HFF-Myc (cell line): Measurements from ENCODE around the gene CACNG3.
"Not testable (repeated sequence)": the region's sequence is repeated elsewhere in the genome, so short reads cannot be mapped to it uniquely, and the experiment has no call there.

Experiments
- DNase-seq: peaks from one replicate; pipeline ENCODE4 v3.0.0-alpha.2; 2011; ENCODE audit warnings: low read depth; ENCODE audit errors: extremely low read depth
- H3K4me3 ChIP-seq: replicated peaks from 2 replicates; pipeline ENCODE4 v1.5.1; 2011; ENCODE audit warnings: low read depth, mild to moderate bottlenecking, control low read depth, low read length
- TF ChIP-seq, protein P1 (sequence below): IDR thresholded peaks from 2 replicates; pipeline ENCODE4 v1.5.1; 2012; ENCODE audit warnings: mild to moderate bottlenecking, low read depth, low read length, control low read depth; ENCODE audit errors: missing control alignments

The CACNG3 gene

DNA sequence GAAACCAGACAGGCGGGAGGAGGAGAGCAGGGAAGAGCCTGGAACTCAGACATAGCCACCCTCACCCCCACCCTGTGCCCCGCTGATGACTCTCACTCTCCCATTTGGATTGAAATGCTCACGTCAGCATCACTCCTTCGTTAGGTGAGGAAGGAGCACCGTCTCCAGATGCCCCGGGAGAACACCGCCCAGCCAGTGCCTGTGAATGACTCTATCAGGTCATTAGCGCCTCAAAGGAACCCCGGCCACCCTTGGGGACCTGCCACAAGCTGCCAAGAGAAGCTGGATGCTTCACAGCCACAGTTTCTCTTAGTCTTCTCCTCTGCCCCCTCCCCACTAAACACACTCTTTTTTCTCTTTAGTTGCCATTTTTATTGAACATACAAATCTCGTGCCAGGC lies 66.0 kb downstream of the CACNG3 start:
- DNase-seq: no peak
- no peak overlapping the region for H3K4me3 ChIP-seq
- TF ChIP-seq, protein P1, sequence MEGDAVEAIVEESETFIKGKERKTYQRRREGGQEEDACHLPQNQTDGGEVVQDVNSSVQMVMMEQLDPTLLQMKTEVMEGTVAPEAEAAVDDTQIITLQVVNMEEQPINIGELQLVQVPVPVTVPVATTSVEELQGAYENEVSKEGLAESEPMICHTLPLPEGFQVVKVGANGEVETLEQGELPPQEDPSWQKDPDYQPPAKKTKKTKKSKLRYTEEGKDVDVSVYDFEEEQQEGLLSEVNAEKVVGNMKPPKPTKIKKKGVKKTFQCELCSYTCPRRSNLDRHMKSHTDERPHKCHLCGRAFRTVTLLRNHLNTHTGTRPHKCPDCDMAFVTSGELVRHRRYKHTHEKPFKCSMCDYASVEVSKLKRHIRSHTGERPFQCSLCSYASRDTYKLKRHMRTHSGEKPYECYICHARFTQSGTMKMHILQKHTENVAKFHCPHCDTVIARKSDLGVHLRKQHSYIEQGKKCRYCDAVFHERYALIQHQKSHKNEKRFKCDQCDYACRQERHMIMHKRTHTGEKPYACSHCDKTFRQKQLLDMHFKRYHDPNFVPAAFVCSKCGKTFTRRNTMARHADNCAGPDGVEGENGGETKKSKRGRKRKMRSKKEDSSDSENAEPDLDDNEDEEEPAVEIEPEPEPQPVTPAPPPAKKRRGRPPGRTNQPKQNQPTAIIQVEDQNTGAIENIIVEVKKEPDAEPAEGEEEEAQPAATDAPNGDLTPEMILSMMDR: no peak

DNA sequence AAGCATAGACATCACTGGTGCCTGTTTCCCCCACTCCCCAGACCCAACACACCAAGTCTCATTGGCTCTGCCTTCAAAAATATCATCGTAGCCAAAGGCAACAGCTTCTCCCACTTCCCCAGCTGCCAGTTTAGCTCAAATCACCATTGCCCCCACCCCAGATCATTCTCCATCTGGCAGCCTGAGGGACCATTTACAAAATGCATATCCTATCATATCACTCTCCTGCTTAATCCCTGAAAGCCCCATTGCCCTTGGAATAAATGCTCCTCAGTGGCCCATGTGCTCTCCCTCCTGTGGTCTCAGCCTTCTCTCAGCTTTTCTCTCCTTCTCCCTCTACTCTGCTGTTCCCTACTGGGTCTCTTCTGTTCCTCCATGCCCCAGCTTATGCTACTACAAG lies 68.3 kb downstream of the CACNG3 start:
- H3K4me3 ChIP-seq: no peak overlapping the region
- TF ChIP-seq, protein P1: no peak
- no peak for DNase-seq

DNA sequence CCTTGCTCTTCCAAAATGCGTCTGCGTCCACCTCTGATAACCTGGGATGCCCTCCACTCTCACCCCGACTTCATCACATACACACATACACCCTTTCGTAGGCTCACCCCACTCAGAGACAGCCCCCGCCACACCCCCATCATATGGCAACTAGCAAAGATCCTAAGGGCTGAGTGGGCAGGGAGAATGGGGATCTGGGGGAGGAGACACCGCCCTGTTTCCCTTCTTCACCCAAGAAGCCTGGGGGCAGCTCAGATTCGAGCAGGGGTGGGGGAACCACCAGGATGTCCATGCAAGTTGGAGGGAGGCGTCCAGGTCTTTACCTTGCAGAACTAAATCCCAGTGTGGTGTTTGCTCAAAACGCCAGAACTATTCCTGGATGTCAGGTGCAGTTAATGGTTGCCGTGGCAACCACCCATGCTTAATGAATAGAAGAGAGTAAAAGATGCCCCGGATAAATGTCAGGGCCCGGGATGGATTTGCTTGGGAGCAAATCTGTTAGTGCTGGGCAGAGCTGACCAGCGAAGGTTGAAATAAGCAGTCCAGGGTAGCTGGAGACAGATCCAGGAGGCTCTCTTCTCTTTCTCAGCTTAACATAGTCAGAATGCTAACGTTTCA lies 72.8 kb downstream of the CACNG3 start:
- no peak overlapping the region for H3K4me3 ChIP-seq
- DNase-seq: no peak
- TF ChIP-seq, protein P1: no peak

DNA sequence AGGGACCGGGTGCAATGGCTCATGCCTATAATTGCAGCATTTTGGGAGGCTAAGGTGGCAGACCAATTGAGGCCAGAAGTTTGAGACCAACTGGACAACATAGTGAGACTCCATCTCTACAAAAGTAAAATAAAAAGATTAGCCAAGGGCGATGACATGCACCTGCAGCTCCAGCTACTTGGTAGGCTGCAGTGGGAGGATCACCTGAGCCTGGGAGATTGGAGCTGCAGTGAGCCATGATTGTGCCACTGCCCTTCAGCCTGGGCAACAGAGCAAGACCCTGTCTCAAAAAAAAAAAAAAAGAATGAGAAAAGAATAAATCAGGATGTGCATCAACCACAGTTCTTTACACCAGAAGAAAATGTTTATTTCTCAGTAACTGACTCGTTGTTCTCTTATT lies 76.0 kb downstream of the CACNG3 start:
- DNase-seq: no peak
- TF ChIP-seq, protein P1: no peak
- H3K4me3 ChIP-seq: no peak overlapping the region

DNA sequence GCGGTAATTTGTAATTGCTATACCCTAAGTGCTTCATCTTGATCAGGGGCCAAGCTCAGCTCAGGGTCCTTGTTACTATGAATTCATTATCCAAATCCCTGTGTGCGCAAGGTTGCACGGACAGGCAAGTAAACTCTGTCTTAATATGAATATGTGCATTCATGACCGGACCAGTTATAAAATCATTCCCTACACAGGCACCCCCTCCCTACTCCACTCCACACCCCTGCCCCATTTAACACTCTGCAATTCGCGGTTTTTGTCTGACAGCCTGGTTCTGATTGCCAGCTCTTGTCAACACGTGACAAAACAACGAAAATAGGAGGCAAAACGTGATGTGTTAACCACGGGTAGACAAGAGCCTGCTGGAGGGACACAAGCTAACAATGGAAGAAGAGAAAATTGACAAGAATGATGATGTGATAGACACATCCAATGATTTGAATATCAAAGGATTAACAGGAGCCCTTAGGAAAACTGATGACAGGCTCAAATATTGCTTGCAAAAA lies 76.5 kb downstream of the CACNG3 start:
- TF ChIP-seq, protein P1: no peak
- no peak overlapping the region for H3K4me3 ChIP-seq
- no peak for DNase-seq

DNA sequence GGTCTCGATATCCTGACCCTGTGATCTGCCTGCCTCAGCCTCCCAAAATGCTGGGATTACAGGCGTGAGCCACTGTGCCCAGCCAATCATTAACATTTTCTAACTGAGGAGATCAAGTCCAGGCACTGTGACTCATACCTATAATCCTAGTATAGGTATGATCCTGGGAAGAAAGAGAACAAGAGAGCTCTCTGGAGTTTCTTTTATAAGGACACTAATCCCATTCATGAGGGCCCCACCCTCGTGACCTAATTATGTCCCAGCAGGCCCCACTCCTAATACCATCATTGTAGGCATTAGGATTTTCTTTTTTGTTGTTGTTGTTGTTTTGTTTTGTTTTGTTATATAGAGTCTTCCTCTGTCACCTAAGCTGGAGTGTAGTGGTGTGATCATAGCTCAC lies 80.4 kb downstream of the CACNG3 start:
- H3K4me3 ChIP-seq: no peak overlapping the region
- no peak for DNase-seq
- TF ChIP-seq, protein P1: no peak

DNA sequence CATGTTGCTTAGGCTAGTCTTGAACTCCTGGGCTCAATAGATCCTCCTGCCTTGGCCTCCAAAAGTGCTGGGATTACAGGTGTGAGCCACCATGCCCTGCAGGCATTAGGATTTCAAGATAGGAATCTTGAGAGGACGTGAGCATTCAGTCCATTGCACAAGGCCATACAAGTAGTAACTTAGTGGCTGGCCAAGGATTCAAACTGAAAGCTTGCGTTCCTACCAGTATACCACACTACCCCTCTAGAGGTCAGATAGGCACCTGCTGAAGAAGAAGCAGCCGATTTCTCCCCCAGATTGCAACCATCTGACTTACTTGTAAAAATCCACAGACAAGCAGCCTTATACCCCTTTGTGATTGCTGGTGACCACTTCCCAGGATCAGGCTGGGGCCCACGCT lies 80.9 kb downstream of the CACNG3 start:
- TF ChIP-seq, protein P1: no peak
- no peak overlapping the region for H3K4me3 ChIP-seq
- DNase-seq: no peak

DNA sequence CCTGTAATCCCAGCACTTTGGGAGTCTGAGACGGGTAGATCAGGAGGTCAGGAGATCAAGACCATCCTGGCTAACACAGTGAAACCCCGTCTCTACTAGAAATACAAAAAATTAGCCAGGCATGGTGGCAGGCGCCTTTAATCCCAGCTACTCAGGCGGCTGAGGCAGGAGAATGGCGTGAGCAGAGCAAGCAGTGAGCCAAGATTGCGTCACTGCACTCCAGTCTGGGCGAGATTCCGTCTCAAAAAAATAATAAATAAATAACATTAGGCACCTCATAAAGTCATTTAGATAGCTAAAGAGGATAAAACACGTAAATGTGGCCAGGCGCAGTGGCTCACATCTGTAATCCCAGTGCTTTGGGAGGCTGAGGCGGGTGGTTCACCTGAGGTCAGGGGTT lies 87.7 kb downstream of the CACNG3 start:
- not testable (repeated sequence) for H3K4me3 ChIP-seq, DNase-seq
